H1 (cell line): ENCODE data around the gene SLC39A11. TPM values are rescaled to one million over a fixed set of nuclear protein-coding genes. Genes with fewer than 3 reads are reported as not detected.

ENCODE experiments used
- CTCF ChIA-PET: fragments of 300-600 bp; sonication (Branson Sonifier 250); formaldehyde crosslinking; loops from one replicate; lab custom pipeline; 2021; ENCODE audit not compliant: partially characterized antibody; lab: Charles Lee
- POLR2A ChIA-PET: fragments of 300-600 bp; sonication (Branson Sonifier 250); formaldehyde crosslinking; loops from one replicate; lab custom pipeline; 2021; ENCODE audit warnings: inconsistent platforms; ENCODE audit not compliant: partially characterized antibody; lab: Charles Lee
- DNase-seq, 2 experiments: peaks; one replicate each; pipeline versions ENCODE4 v3.0.0 to v3.0.0-alpha.2; 2010 to 2022; ENCODE audit warnings: low spot score in 2 of 2, low read depth in 1 of 2, mixed read lengths in 1 of 2
- FAIRE-seq: peaks from 2 replicates; lab custom pipeline; 2011; peaks lifted over from hg19 to GRCh38; lab: Jason Lieb, UNC
- H2AFZ ChIP-seq: 2 replicates; pipeline ENCODE4 v1.8.1; 2012; ENCODE audit warnings: low read length, inconsistent platforms
- H2AK5ac ChIP-seq: 2 replicates; pipeline ENCODE4 v1.6.1; 2013; ENCODE audit warnings: low read depth, low read length
- H2BK120ac ChIP-seq: replicated peaks from 2 replicates; pipeline ENCODE3; 2013; ENCODE audit warnings: low read depth, low read length, inconsistent platforms
- H2BK12ac ChIP-seq: 2 replicates; pipeline ENCODE4 v1.6.1; 2013; ENCODE audit warnings: low read depth, low read length
- H2BK15ac ChIP-seq: 2 replicates; pipeline ENCODE4 v1.6.1; 2013; ENCODE audit warnings: low read length
- H2BK20ac ChIP-seq: 2 replicates; pipeline ENCODE4 v1.6.1; 2013; ENCODE audit warnings: low read length
- H2BK5ac ChIP-seq: 2 replicates; pipeline ENCODE4 v1.6.1; 2013; ENCODE audit warnings: low read depth, low read length
- H3K14ac ChIP-seq: 2 replicates; pipeline ENCODE4 v1.6.1; 2013; ENCODE audit warnings: inconsistent platforms; ENCODE audit not compliant: insufficient read length
- H3K18ac ChIP-seq: 2 replicates; pipeline ENCODE4 v1.6.1; 2013; ENCODE audit warnings: low read length; ENCODE audit errors: extremely low read depth
- H3K23ac ChIP-seq: 2 replicates; pipeline ENCODE4 v1.6.1; 2013; ENCODE audit warnings: inconsistent platforms; ENCODE audit not compliant: insufficient read length
- H3K23me2 ChIP-seq: 2 replicates; pipeline ENCODE4 v1.6.1; 2013; ENCODE audit warnings: low read depth, low read length
- H3K27ac ChIP-seq: 2 replicates; pipeline ENCODE4 v1.6.1; 2011; ENCODE audit warnings: low read depth, low read length, inconsistent platforms
- H3K27me3 ChIP-seq, 4 experiments: replicated peaks in 1 of 4; 1 replicate in 1 of 4; 2 replicates in 3 of 4; pipeline versions ENCODE4 v1.6.1 to v1.8.1; 2011 to 2013; ENCODE audit warnings: low read length in 3 of 4, mild to moderate bottlenecking in 3 of 4, inconsistent platforms in 2 of 4, mixed read lengths in 2 of 4, moderate library complexity in 1 of 4; ENCODE audit not compliant: control insufficient read depth in 3 of 4, insufficient read depth in 3 of 4; ENCODE audit errors: extremely low read depth in 1 of 4
- H3K36me3 ChIP-seq, 4 experiments: 2 replicates each; pipeline versions ENCODE4 v1.6.1 to v1.8.1; 2011 to 2013; ENCODE audit warnings: mild to moderate bottlenecking in 4 of 4, low read length in 3 of 4, moderate library complexity in 2 of 4, control low read depth in 1 of 4, inconsistent platforms in 1 of 4; ENCODE audit not compliant: insufficient read depth in 4 of 4, control insufficient read depth in 2 of 4
- H3K4ac ChIP-seq: replicated peaks from 2 replicates; pipeline ENCODE3; 2013; ENCODE audit warnings: low read length, low read depth, mixed read lengths, inconsistent platforms; ENCODE audit not compliant: insufficient read length
- H3K4me1 ChIP-seq, 4 experiments: replicated peaks in 1 of 4; 1 replicate in 1 of 4; 2 replicates in 3 of 4; pipeline versions ENCODE4 v1.6.1 to v1.8.1; 2011 to 2013; ENCODE audit warnings: low read length in 3 of 4, inconsistent platforms in 2 of 4, mixed read lengths in 1 of 4; ENCODE audit not compliant: insufficient read depth in 4 of 4, control insufficient read depth in 3 of 4
- H3K4me2 ChIP-seq, 2 experiments: 2 replicates each; pipeline versions ENCODE4 v1.6.1 to v1.8.1; 2011 to 2013; ENCODE audit warnings: low read depth in 2 of 2, low read length in 2 of 2, control low read depth in 1 of 2, inconsistent platforms in 1 of 2, mild to moderate bottlenecking in 1 of 2; ENCODE audit not compliant: insufficient read depth in 1 of 2
- H3K4me3 ChIP-seq, 4 experiments: fragments of 200-600, 300-600 bp in 1 of 4; sonication (generic), shearing (Covaris generic), sonication (Bioruptor Twin) in 1 of 4; 2 replicates each; pipeline versions ENCODE4 v1.5.1 to v1.8.1; 2011 to 2016; ENCODE audit warnings: low read length in 4 of 4, low read depth in 3 of 4, control low read depth in 2 of 4, inconsistent platforms in 2 of 4, mild to moderate bottlenecking in 2 of 4, mixed read lengths in 1 of 4, moderate library complexity in 1 of 4; ENCODE audit not compliant: insufficient read depth in 2 of 4; ENCODE audit errors: extremely low read depth in 1 of 4
- H3K56ac ChIP-seq: replicated peaks from 2 replicates; pipeline ENCODE3; 2013; ENCODE audit warnings: low read depth, mild to moderate bottlenecking, mixed read lengths, low read length, inconsistent platforms; ENCODE audit not compliant: insufficient read length
- H3K79me1 ChIP-seq: 2 replicates; pipeline ENCODE4 v1.6.1; 2013; ENCODE audit warnings: low read depth, low read length, control low read depth
- H3K79me2 ChIP-seq, 2 experiments: 2 replicates each; pipeline versions ENCODE4 v1.6.1 to v1.8.1; 2012 to 2013; ENCODE audit warnings: low read length in 2 of 2, mild to moderate bottlenecking in 2 of 2, inconsistent platforms in 1 of 2; ENCODE audit not compliant: insufficient read depth in 2 of 2, control insufficient read depth in 1 of 2
- H3K9ac ChIP-seq, 4 experiments: replicated peaks in 1 of 4; 1 replicate in 1 of 4; 2 replicates in 3 of 4; pipeline versions ENCODE4 v1.6.1 to v1.8.1; 2011 to 2013; ENCODE audit warnings: low read depth in 3 of 4, low read length in 3 of 4, control low read depth in 2 of 4, mild to moderate bottlenecking in 2 of 4, moderate library complexity in 2 of 4, inconsistent platforms in 1 of 4; ENCODE audit errors: extremely low read depth in 1 of 4
- H3K9me3 ChIP-seq, 2 experiments: 2 replicates each; pipeline versions ENCODE4 v1.6.1 to v1.8.1; 2012 to 2013; ENCODE audit warnings: mild to moderate bottlenecking in 2 of 2, moderate library complexity in 2 of 2, control low read depth in 1 of 2, inconsistent platforms in 1 of 2, low read depth in 1 of 2, low read length in 1 of 2, mixed read lengths in 1 of 2; ENCODE audit not compliant: insufficient read depth in 2 of 2
- H4K20me1 ChIP-seq, 2 experiments: replicated peaks in 1 of 2; 2 replicates each; pipeline versions ENCODE3 to v1.8.1; 2011 to 2013; ENCODE audit warnings: inconsistent platforms in 2 of 2, low read length in 2 of 2, mild to moderate bottlenecking in 1 of 2; ENCODE audit not compliant: insufficient read depth in 2 of 2, control insufficient read depth in 1 of 2
- H4K5ac ChIP-seq: 2 replicates; pipeline ENCODE4 v1.6.1; 2013; ENCODE audit warnings: low read length, low read depth, mixed read lengths, inconsistent platforms; ENCODE audit not compliant: insufficient read length
- H4K8ac ChIP-seq: 2 replicates; pipeline ENCODE4 v1.8.0; 2013; ENCODE audit warnings: mild to moderate bottlenecking, moderate library complexity, low read length, inconsistent platforms; ENCODE audit not compliant: insufficient read depth; ENCODE audit errors: extremely low read depth
- H4K91ac ChIP-seq: replicated peaks from 2 replicates; pipeline ENCODE3; 2013; ENCODE audit warnings: low read length, mixed read lengths, inconsistent platforms; ENCODE audit not compliant: insufficient read length
- ASH2L ChIP-seq: fragments of 200-600, 300-600 bp; sonication (generic); IDR thresholded peaks from one replicate; pipeline ENCODE4 v1.7.1; 2017; ENCODE audit warnings: low read length
- BCL11A ChIP-seq, 2 experiments: IDR thresholded peaks; one replicate each; pipeline ENCODE4 v1.6.1; 2011; ENCODE audit warnings: low read depth in 2 of 2, low read length in 2 of 2, mild to moderate bottlenecking in 2 of 2
- CBX8 ChIP-seq: fragments of 300-800, 300-1000 bp; sonication (generic); IDR thresholded peaks from 2 replicates; pipeline ENCODE4 v1.7.1; 2016; ENCODE audit warnings: low read depth, low read length, borderline replicate concordance
- GABPA ChIP-seq: IDR thresholded peaks from 2 replicates; pipeline ENCODE4 v1.6.1; 2011; ENCODE audit warnings: mild to moderate bottlenecking, low read length, moderate library complexity, borderline replicate concordance; ENCODE audit not compliant: insufficient read depth
- KDM1A ChIP-seq: fragments of 200-600, 300-600 bp; sonication (generic); IDR thresholded peaks from 2 replicates; pipeline ENCODE4 v1.7.1; 2016; ENCODE audit warnings: mild to moderate bottlenecking, low read length, borderline replicate concordance
- NRF1 ChIP-seq: IDR thresholded peaks from 2 replicates; pipeline ENCODE4 v1.6.1; 2011; ENCODE audit warnings: mild to moderate bottlenecking, low read depth, low read length, improper control_type of control experiment
- RBBP5 ChIP-seq: IDR thresholded peaks from 2 replicates; pipeline ENCODE4 v1.7.1; 2012; ENCODE audit warnings: low read depth, mild to moderate bottlenecking, inconsistent platforms, low read length, moderate library complexity, borderline replicate concordance
- RFX5 ChIP-seq: IDR thresholded peaks from 2 replicates; pipeline ENCODE4 v1.6.1; 2011; ENCODE audit warnings: low read depth, low read length, improper control_type of control experiment, borderline replicate concordance
- SP1 ChIP-seq: IDR thresholded peaks from 2 replicates; pipeline ENCODE4 v1.6.1; 2011; ENCODE audit warnings: low read depth, low read length
- TBP ChIP-seq: IDR thresholded peaks from 2 replicates; pipeline ENCODE4 v1.6.1; 2011; ENCODE audit warnings: low read depth, low read length, improper control_type of control experiment
- TCF12 ChIP-seq: IDR thresholded peaks from 2 replicates; pipeline ENCODE4 v1.6.1; 2011; ENCODE audit warnings: low read depth, mild to moderate bottlenecking, low read length
- WGBS, 2 experiments: shearing (Covaris generic) in 1 of 2; methylation state at CpG; one replicate each; pipeline versions ENCODE4 v1.1.6 to v1.1.7; 2013 to 2015; ENCODE audit warnings: low lambda C conversion rate in 2 of 2, mixed read lengths in 2 of 2, inconsistent platforms in 1 of 2, low coverage in 1 of 2, missing lambda C conversion rate in 1 of 2; ENCODE audit not compliant: insufficient replicate concordance in 2 of 2, insufficient coverage in 1 of 2, insufficient read length in 1 of 2; ENCODE audit errors: extremely low coverage in 1 of 2, missing lambda C conversion rate in 1 of 2; 5-methylcytosine and 5-hydroxymethylcytosine counted together
- polyA plus RNA-seq, 7 experiments: library from polyadenylated mRNA; depleted of rRNA in 3 of 7; stranded (reverse) in 5 of 7; unstranded in 2 of 7; fragments of >200 nt in 5 of 7; fragments of 200-250 nt in 2 of 7; gene quantifications; 1 replicate in 5 of 7; 2 replicates in 1 of 7; 4 replicates in 1 of 7; pipeline versions ENCODE4 v1.2.1 to v1.2.3, GENCODE V29; 2011 to 2013; ENCODE audit warnings: missing spikeins in 2 of 7, mixed read lengths in 2 of 7
- total RNA-seq: library from RNA; stranded (reverse); fragmentation: NEBNext Ultra II Directional; extraction: Animal tissue kit (Norgen Biotek cat#: 25700); gene quantifications from 2 replicates; pipeline ENCODE4 v1.2.1, GENCODE V29; 2021
- TF ChIP-seq, protein P1 (sequence below), 3 experiments: IDR thresholded peaks; 1 replicate in 2 of 3; 2 replicates in 1 of 3; pipeline versions ENCODE4 v1.5.1 to v1.6.1; 2011; ENCODE audit warnings: low read length in 3 of 3, mild to moderate bottlenecking in 3 of 3, inconsistent platforms in 2 of 3, low read depth in 1 of 3, moderate library complexity in 1 of 3; ENCODE audit not compliant: insufficient read depth in 1 of 3; ENCODE audit errors: control extremely low read depth in 1 of 3

Gene SLC39A11
- total and polyA plus RNA-seq, 2 of the 8 experiments (the other 6 are each of a cell fraction or from before 2014, with no cell fraction given) = 12.2 to 19.6 TPM

GRCh38 chr17:72825218-72825617 lies 267.3 kb downstream of the SLC39A11 start:
- no peak overlapping the region for H3K4me2 ChIP-seq
- H4K5ac ChIP-seq = no peak overlapping the region
- H3K27ac ChIP-seq = no peak overlapping the region
- no peak overlapping the region for H3K18ac ChIP-seq
- POLR2A ChIA-PET = no interaction called here
- no peak for DNase-seq
- no peak overlapping the region for H2BK5ac ChIP-seq
- H2BK20ac ChIP-seq = no peak overlapping the region
- WGBS, 2 experiments = 50% methylated on average over 1 of the region's 1 CpG; no CpG with 5 or more reads in 1 of the 2 experiments
- FAIRE-seq = no peak
- H3K4me3 ChIP-seq = no peak overlapping the region
- no peak overlapping the region for H4K8ac ChIP-seq
- H3K79me1 ChIP-seq = no peaks in the 10 kb centered on the region
- H2BK12ac ChIP-seq = no peak overlapping the region
- no peak overlapping the region for H4K91ac ChIP-seq
- H3K9ac ChIP-seq = no peak overlapping the region
- H3K23ac ChIP-seq = no peak overlapping the region
- H3K9me3 ChIP-seq = peaks cover 16 to 21% of the 10 kb centered on the region in 2 experiments
- H3K14ac ChIP-seq = no peak overlapping the region
- no peak overlapping the region for H2BK120ac ChIP-seq
- no peaks in the 10 kb centered on the region for H3K36me3 ChIP-seq
- H3K79me2 ChIP-seq = no peaks in the 10 kb centered on the region
- H2BK15ac ChIP-seq = no peak overlapping the region
- H2AK5ac ChIP-seq = no peak overlapping the region
- no peaks in the 10 kb centered on the region for H3K27me3 ChIP-seq
- no peaks in the 10 kb centered on the region for H4K20me1 ChIP-seq
- no peak overlapping the region for H2AFZ ChIP-seq
- CTCF ChIA-PET = interaction anchor here (1.2 kb wide), 1 partner anchor 159 kb away, joined by 3 read pairs; no protein-coding TSS in a partner anchor
- no peaks in the 10 kb centered on the region for H3K4me1 ChIP-seq
- TF ChIP-seq CBX8 = no peak
- TF ChIP-seq SP1 = no peak
- no peak for TF ChIP-seq RFX5
- TF ChIP-seq ASH2L = no peak
- TF ChIP-seq GABPA = no peak
- TF ChIP-seq KDM1A = no peak
- no peak for TF ChIP-seq BCL11A (IDR thresholded peaks at IDR 0.05; ENCODE audit: low read depth in 2 of 2, low read length in 2 of 2)
- TF ChIP-seq, protein P1, sequence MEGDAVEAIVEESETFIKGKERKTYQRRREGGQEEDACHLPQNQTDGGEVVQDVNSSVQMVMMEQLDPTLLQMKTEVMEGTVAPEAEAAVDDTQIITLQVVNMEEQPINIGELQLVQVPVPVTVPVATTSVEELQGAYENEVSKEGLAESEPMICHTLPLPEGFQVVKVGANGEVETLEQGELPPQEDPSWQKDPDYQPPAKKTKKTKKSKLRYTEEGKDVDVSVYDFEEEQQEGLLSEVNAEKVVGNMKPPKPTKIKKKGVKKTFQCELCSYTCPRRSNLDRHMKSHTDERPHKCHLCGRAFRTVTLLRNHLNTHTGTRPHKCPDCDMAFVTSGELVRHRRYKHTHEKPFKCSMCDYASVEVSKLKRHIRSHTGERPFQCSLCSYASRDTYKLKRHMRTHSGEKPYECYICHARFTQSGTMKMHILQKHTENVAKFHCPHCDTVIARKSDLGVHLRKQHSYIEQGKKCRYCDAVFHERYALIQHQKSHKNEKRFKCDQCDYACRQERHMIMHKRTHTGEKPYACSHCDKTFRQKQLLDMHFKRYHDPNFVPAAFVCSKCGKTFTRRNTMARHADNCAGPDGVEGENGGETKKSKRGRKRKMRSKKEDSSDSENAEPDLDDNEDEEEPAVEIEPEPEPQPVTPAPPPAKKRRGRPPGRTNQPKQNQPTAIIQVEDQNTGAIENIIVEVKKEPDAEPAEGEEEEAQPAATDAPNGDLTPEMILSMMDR (IDR thresholded peaks at IDR 0.05; ENCODE audit: control extremely low read depth in 1 of 3, insufficient read depth in 1 of 3, low read depth in 1 of 3, low read length in 3 of 3) = no peak
- no peak for TF ChIP-seq TBP
- TF ChIP-seq RBBP5 = no peak
- TF ChIP-seq NRF1 = no peak
- TF ChIP-seq TCF12 = no peak
- no peak overlapping the region for H3K56ac ChIP-seq
- no peaks in the 10 kb centered on the region; the same call in 1 of the 2 replicates for H3K23me2 ChIP-seq
- no peak overlapping the region for H3K4ac ChIP-seq
